IPS-18a (cell line): ENCODE results near the gene FYB2.

Experiments
- H3K27ac ChIP-seq: one replicate; pipeline ENCODE4 v1.5.1; 2013; ENCODE audit warnings: low read length
- H3K27me3 ChIP-seq: one replicate; pipeline ENCODE4 v1.6.1; 2013; ENCODE audit warnings: mild to moderate bottlenecking, low read length; ENCODE audit not compliant: control insufficient read depth, insufficient read depth
- H3K36me3 ChIP-seq: one replicate; pipeline ENCODE4 v1.6.1; 2013; ENCODE audit warnings: low read depth, low read length; ENCODE audit not compliant: control insufficient read depth
- H3K4me1 ChIP-seq: one replicate; pipeline ENCODE4 v1.6.1; 2013; ENCODE audit warnings: low read depth, low read length; ENCODE audit not compliant: control insufficient read depth
- H3K4me3 ChIP-seq: one replicate; pipeline ENCODE4 v1.5.1; 2013; ENCODE audit warnings: low read length
- H3K9ac ChIP-seq: one replicate; pipeline ENCODE4 v1.6.1; 2013; ENCODE audit warnings: mild to moderate bottlenecking, low read length, moderate library complexity
- H3K9me3 ChIP-seq: one replicate; pipeline ENCODE4 v1.6.1; 2013; ENCODE audit warnings: low read depth, low read length; ENCODE audit not compliant: control insufficient read depth

The FYB2 gene

DNA sequence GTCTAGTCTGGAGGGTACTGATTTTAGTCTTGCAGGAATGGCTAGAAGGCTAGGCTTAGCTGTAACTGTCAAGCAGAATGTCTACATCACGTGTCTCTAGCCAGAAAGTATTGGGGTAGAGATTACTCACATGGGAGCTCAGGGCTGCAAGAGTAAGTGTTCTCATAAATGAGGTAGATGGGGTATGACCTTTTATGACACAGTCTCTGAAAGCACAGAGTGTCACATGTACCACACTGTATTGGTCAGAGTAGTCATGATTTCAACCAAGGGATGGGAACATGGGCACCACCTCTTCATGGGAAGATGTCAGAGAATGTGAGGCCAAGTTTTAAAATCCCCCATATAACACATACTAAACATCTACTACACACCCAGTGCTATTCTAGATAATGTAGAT lies 2.9 kb downstream of the FYB2 start:
- Histone ChIP-seq H3K9me3 (no peaks in the 10 kb centered on the region), H3K27ac (no peak overlapping the region), H3K9ac (no peak overlapping the region), H3K4me1 (peaks cover 10% of the 10 kb centered on the region), H3K27me3 (no peaks in the 10 kb centered on the region), H3K36me3 (no peaks in the 10 kb centered on the region), H3K4me3 (no peak overlapping the region)

DNA sequence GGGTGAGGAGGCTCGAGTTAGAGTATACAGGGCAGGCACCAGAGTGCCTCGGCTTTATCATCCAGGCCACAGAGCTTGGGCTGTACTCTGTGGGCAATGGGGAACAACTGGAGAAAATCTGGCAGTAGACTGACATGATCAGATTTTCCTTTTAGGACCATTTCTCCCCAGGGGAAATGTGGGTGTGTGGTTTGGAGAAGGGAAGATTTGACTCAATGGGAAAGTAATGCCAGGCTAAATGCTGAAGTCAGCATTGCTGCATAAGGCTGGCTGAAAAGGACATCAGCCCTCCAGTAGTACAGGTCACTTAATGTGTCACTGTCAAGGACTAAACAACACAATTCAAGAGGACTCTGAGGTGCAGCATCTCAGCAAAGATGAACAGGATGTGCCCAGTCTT lies 5.0 kb downstream of the FYB2 start:
- Histone ChIP-seq H3K36me3 (no peaks in the 10 kb centered on the region), H3K4me3 (no peak overlapping the region), H3K4me1 (peaks cover 4% of the 10 kb centered on the region), H3K27me3 (no peaks in the 10 kb centered on the region), H3K9me3 (no peaks in the 10 kb centered on the region), H3K9ac (no peak overlapping the region), H3K27ac (no peak overlapping the region)

DNA sequence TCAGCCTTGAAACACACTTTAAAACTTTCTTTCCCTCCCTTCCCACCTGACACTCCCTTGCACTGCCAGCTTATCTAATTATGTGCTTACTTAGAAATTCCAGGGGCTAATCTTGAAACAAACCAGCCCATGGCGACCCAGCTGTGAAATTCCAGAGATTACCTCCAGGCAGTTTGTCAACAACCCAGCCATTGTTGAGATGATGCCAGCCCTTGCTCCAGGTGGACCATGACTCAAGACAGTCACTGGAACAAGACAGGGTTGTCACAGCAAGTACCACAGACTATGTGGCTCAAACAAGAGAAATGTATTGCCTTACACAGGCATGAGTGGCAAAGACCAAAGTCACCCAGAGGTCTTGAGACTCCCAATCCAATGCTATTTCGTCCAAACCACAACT lies 7.9 kb downstream of the FYB2 start:
- H3K9ac ChIP-seq: no peak overlapping the region
- no peaks in the 10 kb centered on the region for H3K27me3 ChIP-seq
- H3K4me1 ChIP-seq: peaks cover 3% of the 10 kb centered on the region
- H3K36me3 ChIP-seq: no peaks in the 10 kb centered on the region
- no peak overlapping the region for H3K4me3 ChIP-seq
- H3K27ac ChIP-seq: no peak overlapping the region
- no peaks in the 10 kb centered on the region for H3K9me3 ChIP-seq

DNA sequence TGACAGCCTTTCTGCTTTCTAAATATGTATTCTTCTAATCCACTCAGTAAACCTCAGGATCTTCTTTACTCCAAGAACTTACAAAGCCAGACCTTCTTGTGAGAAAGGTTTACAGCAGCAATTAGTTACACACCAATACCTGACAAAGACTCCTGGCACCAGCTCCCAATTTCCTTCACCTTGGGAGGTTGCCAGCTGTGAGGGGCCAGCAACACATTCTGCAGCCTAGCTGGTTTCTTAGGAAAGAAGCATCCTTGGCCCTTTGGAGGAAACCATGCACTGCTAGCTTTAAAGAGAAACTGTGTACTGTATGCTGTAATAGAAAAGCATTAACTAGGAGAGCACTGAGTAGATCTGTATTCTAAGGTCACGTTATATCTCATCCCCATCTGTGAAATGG lies 10.8 kb downstream of the FYB2 start:
- no peaks in the 10 kb centered on the region for H3K9me3 ChIP-seq
- H3K4me1 ChIP-seq: peaks cover 3% of the 10 kb centered on the region
- H3K9ac ChIP-seq: no peak overlapping the region
- no peaks in the 10 kb centered on the region for H3K27me3 ChIP-seq
- no peaks in the 10 kb centered on the region for H3K36me3 ChIP-seq
- H3K4me3 ChIP-seq: no peak overlapping the region
- H3K27ac ChIP-seq: no peak overlapping the region

DNA sequence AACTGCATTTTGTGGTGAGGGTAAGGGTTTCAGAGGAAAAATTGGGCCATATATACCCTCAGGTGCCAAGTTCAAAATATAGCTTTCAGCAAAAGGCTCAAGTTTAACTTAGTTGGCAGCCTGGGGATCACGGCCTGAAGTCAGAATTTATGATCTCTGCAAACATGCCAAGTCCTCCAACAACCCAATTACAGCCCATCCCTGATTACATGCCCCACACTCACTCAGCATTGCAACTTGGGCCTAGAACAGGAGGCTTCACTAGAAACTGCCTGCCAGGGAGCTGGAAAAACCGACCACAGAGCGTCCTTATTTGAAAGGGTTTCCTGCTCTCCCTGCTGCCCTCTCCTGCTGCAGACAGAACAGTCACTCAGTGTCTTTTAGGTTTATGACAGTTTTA lies 12.4 kb downstream of the FYB2 start:
- no peaks in the 10 kb centered on the region for H3K36me3 ChIP-seq
- no peaks in the 10 kb centered on the region for H3K9me3 ChIP-seq
- no peak overlapping the region for H3K4me3 ChIP-seq
- peaks cover 3% of the 10 kb centered on the region for H3K4me1 ChIP-seq
- no peaks in the 10 kb centered on the region for H3K27me3 ChIP-seq
- no peak overlapping the region for H3K9ac ChIP-seq
- H3K27ac ChIP-seq: no peak overlapping the region

DNA sequence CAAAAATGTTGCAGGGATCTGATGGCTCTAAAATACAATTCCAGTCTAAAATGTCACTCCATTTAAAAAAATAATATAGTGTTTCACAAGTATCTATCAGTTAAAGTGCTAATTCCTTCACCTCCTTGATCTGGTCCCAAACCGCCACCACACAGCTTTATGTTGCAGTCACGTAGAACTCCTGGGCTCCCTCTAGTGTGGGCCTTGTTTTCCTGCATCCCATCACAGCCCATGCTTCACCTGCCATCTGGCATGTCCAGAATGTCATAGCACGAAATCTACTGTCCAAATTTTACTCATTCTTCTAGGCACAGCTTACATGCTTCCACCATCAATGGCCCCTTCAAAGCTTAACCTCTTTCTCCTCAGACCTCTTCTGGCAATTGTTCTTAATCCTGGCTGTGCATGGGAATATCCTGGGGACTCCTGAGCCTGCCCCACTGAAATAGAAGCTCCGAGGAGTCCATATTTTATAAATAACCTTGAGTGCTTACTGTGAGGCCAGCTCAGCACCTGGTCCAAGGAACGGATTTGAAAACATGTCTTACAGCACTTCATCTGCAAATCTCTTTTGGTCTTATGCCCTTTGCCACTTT lies 15.5 kb downstream of the FYB2 start:
- Histone ChIP-seq H3K9ac (no peak overlapping the region), H3K36me3 (no peaks in the 10 kb centered on the region), H3K4me3 (no peak overlapping the region), H3K27ac (no peak overlapping the region), H3K4me1 (no peaks in the 10 kb centered on the region), H3K9me3 (no peaks in the 10 kb centered on the region), H3K27me3 (no peaks in the 10 kb centered on the region)

DNA sequence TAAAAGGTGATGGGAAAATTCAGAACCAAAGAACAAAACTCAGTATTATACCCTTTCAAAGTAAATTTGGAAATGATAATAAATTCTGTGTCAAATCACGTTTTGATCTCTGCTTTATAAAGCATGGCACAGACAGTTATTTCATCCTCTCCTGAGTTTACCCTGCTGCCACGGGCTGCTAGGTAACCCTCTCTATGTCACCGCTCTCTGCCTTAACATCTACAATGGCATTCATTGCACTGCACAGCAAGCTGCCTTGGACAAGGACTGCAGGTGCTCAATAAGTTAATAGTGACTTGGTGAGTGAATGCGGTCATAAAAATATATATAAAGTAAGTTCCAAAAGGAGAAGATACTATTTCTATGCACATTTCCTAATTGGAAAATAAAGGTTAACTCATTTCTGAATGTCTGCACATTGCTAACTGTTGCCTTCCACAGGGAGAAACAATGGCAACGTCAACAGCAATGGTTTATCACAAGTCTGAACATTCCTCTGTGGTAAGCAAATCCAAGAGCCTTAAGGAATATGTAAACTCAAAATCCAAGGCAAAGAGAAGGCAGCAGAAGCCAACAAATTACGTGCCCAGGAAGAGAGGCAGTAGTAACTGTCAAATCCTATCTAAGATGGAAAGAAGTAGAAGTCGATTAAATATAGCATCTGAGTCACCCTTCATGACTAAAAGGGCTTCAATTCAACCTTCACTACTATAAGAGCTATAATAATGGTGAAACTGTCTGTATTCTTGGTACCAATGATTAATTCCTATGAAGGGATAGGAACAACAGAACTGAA lies 19.4 kb downstream of the FYB2 start:
- Histone ChIP-seq H3K4me1 (peaks cover 15% of the 10 kb centered on the region), H3K4me3 (no peak overlapping the region), H3K36me3 (no peaks in the 10 kb centered on the region), H3K27me3 (no peaks in the 10 kb centered on the region), H3K9ac (no peak overlapping the region), H3K9me3 (no peaks in the 10 kb centered on the region), H3K27ac (no peak overlapping the region)

DNA sequence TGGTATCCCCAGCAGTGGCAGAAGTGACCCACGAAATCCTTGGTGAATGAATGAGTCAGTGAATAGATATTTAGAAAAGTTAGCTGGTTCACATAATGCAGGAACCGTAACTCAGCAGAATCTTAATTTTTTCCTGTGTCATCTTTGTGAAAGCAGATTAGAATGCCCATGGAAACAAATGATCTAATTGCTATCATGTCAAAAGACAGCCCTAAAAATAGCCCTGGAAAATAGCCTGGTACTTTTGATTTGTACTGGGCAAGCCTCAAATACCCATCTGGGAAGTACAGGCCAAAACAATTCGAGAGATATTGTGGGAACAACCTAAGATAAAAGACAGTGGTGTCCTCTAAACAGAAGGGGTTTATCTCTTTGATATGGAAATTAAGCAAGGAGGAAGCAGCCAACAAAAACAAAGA lies 21.1 kb downstream of the FYB2 start:
- no peak overlapping the region for H3K4me3 ChIP-seq
- H3K27me3 ChIP-seq: no peaks in the 10 kb centered on the region
- no peak overlapping the region for H3K9ac ChIP-seq
- H3K9me3 ChIP-seq: no peaks in the 10 kb centered on the region
- no peak overlapping the region for H3K27ac ChIP-seq
- H3K4me1 ChIP-seq: peaks cover 15% of the 10 kb centered on the region
- H3K36me3 ChIP-seq: no peaks in the 10 kb centered on the region

DNA sequence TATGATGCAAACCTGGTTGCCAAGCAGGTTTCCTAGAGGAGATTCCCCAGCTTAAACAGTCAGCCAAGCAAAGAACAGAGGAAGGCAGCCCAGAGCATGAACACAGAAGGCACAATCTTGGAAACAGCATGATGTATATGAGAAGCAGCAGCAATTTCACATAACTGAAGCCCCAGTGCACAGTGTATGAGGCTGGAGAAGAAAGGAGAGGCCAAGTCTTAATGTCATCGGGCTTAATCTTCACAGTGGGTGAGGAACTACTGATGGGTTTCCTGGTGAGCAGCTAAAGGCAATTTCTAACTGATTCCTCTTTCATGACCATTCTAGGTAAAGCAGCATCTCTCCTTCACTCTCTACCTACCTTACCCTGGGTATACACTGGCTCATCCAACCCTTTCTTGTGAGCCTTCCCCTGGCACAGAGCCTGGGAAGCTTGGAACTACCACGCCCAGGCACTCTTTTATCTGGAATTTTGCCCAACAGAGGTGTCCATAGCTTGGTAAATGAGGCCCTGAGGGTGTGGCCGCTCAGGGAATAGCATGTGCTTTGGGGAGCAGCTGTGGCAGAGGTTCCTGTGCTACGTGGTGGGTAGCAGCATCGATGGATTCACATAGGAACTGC lies 22.0 kb downstream of the FYB2 start:
- Histone ChIP-seq H3K27ac (no peak overlapping the region), H3K27me3 (no peaks in the 10 kb centered on the region), H3K36me3 (no peaks in the 10 kb centered on the region), H3K4me3 (no peak overlapping the region), H3K9ac (no peak overlapping the region), H3K4me1 (peaks cover 15% of the 10 kb centered on the region), H3K9me3 (no peaks in the 10 kb centered on the region)

DNA sequence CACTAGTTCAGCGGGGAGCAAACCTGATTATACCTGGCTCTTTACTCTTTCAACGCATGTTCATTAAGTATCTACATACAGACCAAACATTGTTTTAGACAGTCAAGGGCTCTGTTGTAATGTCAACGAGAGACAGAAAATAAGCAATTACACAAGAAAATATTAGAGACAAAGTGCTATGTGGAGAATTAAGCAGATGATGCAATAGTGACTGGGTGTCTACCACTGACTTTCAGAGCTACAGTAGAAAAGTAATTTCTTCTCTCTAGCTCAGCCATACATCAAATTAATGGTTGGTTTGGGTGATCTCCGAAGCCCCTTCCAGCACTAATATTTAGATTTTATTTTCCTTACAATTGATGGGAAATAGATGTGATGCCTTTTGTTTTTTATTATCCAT lies 23.3 kb downstream of the FYB2 start:
- Histone ChIP-seq H3K27me3 (no peaks in the 10 kb centered on the region), H3K9ac (no peak overlapping the region), H3K4me1 (peaks cover 15% of the 10 kb centered on the region), H3K27ac (no peak overlapping the region), H3K9me3 (no peaks in the 10 kb centered on the region), H3K36me3 (no peaks in the 10 kb centered on the region), H3K4me3 (no peak overlapping the region)

DNA sequence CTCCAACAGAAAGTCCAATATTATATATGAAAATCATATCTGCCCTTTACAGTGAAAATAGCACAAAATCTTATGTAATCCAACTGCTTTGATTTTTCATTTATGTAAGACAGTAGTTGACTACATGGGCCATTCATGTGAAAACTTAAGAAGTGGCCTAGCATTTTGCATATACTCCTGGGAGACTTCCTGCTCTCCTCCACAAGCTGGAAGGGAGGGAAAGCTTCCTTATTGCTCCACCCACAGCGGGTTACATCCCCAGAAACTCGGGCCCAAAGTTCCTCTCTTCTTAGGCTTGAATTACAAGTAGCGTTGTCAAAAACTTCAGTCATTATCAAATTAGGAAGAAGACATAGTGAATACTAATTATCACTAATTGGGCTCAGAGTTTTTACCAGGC lies 29.2 kb downstream of the FYB2 start:
- Histone ChIP-seq H3K9me3 (no peaks in the 10 kb centered on the region), H3K36me3 (no peaks in the 10 kb centered on the region), H3K4me3 (no peak overlapping the region), H3K9ac (no peak overlapping the region), H3K27me3 (no peaks in the 10 kb centered on the region), H3K27ac (no peak overlapping the region), H3K4me1 (no peaks in the 10 kb centered on the region)

DNA sequence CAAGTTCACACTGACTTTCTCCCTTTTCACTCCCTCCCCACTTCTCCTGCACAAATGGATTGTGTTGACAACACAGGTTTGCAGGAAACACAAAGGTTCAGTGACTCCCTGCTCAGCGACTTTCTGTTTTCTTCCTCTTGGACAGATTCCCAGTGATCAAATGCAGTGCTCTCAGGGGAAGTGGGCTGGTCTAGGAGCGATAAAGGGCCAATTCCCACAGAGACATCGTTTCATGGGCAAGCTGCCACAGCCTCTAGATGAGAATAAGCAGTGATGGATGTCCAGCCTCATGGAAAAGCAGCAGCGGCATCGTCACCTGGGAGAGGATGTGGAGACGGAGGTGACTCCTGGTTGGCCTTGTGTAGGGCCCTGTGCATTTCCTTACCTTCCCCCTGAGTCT lies 30.6 kb downstream of the FYB2 start:
- Histone ChIP-seq H3K27me3 (no peaks in the 10 kb centered on the region), H3K4me3 (no peak overlapping the region), H3K9me3 (no peaks in the 10 kb centered on the region), H3K27ac (no peak overlapping the region), H3K36me3 (no peaks in the 10 kb centered on the region), H3K4me1 (no peaks in the 10 kb centered on the region), H3K9ac (no peak overlapping the region)
